ENCODE results near the gene MAML3. TPM values are rescaled to one million over a fixed set of nuclear protein-coding genes. Genes with fewer than 3 reads are reported as not detected.

Gene MAML3
- polyA plus RNA-seq, 1 donor (not counting 4 experiments of a cell fraction or from before 2014, with no cell fraction given) = 0.68 TPM

- no peak overlapping the region for H3K9ac ChIP-seq (ENCODE audit: control insufficient read depth, extremely low read depth, insufficient read depth, low read length)
- H3K9me1 ChIP-seq (ENCODE audit: control insufficient read depth, extremely low read depth, insufficient read depth, low read length) = no peaks in the 10 kb centered on the region
- H4K20me1 ChIP-seq (ENCODE audit: control insufficient read depth, extremely low read depth, insufficient read depth, low read length) = no peaks in the 10 kb centered on the region
- H3K4me1 ChIP-seq (ENCODE audit: control insufficient read depth, extremely low read depth, insufficient read depth, low read length) = no peaks in the 10 kb centered on the region
- no peaks in the 10 kb centered on the region for H3K79me2 ChIP-seq (ENCODE audit: control insufficient read depth, insufficient read depth, low read length)
- FAIRE-seq (no peak), DNase-seq (ENCODE audit: low read depth, low spot score) (no peak)
- H3K9me3 ChIP-seq (ENCODE audit: control insufficient read depth, low read depth, low read length) = no peaks in the 10 kb centered on the region
- no peak overlapping the region for H2AFZ ChIP-seq (ENCODE audit: control insufficient read depth, low read length)
- dilution Hi-C loops (cut with MboI; ENCODE audit: extremely low pct_ligation_motif_present, low sequenced_read_pairs) = no loop called here
- TF ChIP-seq, protein P1, sequence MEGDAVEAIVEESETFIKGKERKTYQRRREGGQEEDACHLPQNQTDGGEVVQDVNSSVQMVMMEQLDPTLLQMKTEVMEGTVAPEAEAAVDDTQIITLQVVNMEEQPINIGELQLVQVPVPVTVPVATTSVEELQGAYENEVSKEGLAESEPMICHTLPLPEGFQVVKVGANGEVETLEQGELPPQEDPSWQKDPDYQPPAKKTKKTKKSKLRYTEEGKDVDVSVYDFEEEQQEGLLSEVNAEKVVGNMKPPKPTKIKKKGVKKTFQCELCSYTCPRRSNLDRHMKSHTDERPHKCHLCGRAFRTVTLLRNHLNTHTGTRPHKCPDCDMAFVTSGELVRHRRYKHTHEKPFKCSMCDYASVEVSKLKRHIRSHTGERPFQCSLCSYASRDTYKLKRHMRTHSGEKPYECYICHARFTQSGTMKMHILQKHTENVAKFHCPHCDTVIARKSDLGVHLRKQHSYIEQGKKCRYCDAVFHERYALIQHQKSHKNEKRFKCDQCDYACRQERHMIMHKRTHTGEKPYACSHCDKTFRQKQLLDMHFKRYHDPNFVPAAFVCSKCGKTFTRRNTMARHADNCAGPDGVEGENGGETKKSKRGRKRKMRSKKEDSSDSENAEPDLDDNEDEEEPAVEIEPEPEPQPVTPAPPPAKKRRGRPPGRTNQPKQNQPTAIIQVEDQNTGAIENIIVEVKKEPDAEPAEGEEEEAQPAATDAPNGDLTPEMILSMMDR (optimal IDR thresholded peaks at IDR 0.05 in 1 of 3, IDR thresholded peaks at IDR 0.05 in 1 of 3, conservative IDR thresholded peaks at IDR 0.05 in 1 of 3; ENCODE audit: extremely low read depth in 1 of 3, insufficient read depth in 2 of 3, low read length in 3 of 3) = no peak
- TF ChIP-seq EZH2 (IDR thresholded peaks at IDR 0.05; ENCODE audit: low read length) = no peak
- no peak overlapping the region for H3K27ac ChIP-seq (ENCODE audit: control insufficient read depth, insufficient read depth, low read length)
- no peak overlapping the region for H3K4me2 ChIP-seq (ENCODE audit: control insufficient read depth, extremely low read depth, insufficient read depth, low read depth, low read length)
- no peak overlapping the region for H3K4me3 ChIP-seq (ENCODE audit: control insufficient read depth in 2 of 3, extremely low read depth in 1 of 3, insufficient read depth in 2 of 3, low read depth in 1 of 3, low read length in 3 of 3)
- H3K36me3 ChIP-seq (ENCODE audit: control insufficient read depth in 2 of 2, extremely low read depth in 1 of 2, insufficient read depth in 2 of 2, low read length in 2 of 2) = no peaks in the 10 kb centered on the region
- no peaks in the 10 kb centered on the region for H3K27me3 ChIP-seq (ENCODE audit: control insufficient read depth, extremely low read depth, insufficient read depth, low read length)
Observed at GRCh38 chr4:139840773-139841172, 313.2 kb downstream of the MAML3 start.

DNA sequence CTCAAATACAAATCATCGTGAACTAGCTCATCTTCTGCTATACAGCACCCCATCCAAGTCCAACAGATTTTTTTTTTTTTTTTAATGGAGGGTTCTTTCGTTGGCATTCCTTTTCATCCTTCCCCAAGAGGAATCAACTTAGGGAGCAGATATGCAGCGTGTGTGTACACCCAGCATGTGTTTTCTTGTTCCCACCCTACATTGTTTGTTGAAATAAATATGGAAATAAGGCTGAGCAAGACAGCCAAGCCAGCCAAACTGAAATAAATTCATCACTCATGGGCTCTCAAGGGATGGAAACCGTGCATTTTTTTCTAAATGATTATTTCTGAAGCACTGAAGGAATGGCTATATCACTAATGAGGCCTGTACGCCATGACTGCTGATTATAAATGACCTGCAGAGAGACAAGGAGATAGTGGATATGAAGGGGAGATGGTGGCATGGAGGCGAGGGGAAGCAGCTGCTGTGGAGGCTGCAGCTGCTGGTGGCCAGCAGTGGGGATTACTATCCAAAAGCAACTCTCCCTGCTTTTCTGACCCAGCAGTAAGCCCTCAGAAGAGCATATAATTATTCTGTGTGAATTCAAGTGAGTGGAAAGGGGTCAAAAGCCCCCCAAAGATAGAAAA, 314.5 kb downstream of the MAML3 start:
- H3K27me3 ChIP-seq (ENCODE audit: control insufficient read depth, extremely low read depth, insufficient read depth, low read length) = no peaks in the 10 kb centered on the region
- TF ChIP-seq EZH2 (IDR thresholded peaks at IDR 0.05; ENCODE audit: low read length) = no peak
- TF ChIP-seq, protein P1 (optimal IDR thresholded peaks at IDR 0.05 in 1 of 3, IDR thresholded peaks at IDR 0.05 in 1 of 3, conservative IDR thresholded peaks at IDR 0.05 in 1 of 3; ENCODE audit: extremely low read depth in 1 of 3, insufficient read depth in 2 of 3, low read length in 3 of 3) = no peak
- H3K36me3 ChIP-seq (ENCODE audit: control insufficient read depth in 2 of 2, extremely low read depth in 1 of 2, insufficient read depth in 2 of 2, low read length in 2 of 2) = no peaks in the 10 kb centered on the region
- H2AFZ ChIP-seq (ENCODE audit: control insufficient read depth, low read length) = no peak overlapping the region
- no peaks in the 10 kb centered on the region for H3K4me1 ChIP-seq (ENCODE audit: control insufficient read depth, extremely low read depth, insufficient read depth, low read length)
- DNase-seq (ENCODE audit: low read depth, low spot score) (no peak), FAIRE-seq (no peak)
- H3K9me3 ChIP-seq (ENCODE audit: control insufficient read depth, low read depth, low read length) = no peaks in the 10 kb centered on the region
- H4K20me1 ChIP-seq (ENCODE audit: control insufficient read depth, extremely low read depth, insufficient read depth, low read length) = no peaks in the 10 kb centered on the region
- H3K4me2 ChIP-seq (ENCODE audit: control insufficient read depth, extremely low read depth, insufficient read depth, low read depth, low read length) = no peak overlapping the region
- H3K9me1 ChIP-seq (ENCODE audit: control insufficient read depth, extremely low read depth, insufficient read depth, low read length) = no peaks in the 10 kb centered on the region
- H3K4me3 ChIP-seq (ENCODE audit: control insufficient read depth in 2 of 3, extremely low read depth in 1 of 3, insufficient read depth in 2 of 3, low read depth in 1 of 3, low read length in 3 of 3) = no peak overlapping the region
- no peak overlapping the region for H3K9ac ChIP-seq (ENCODE audit: control insufficient read depth, extremely low read depth, insufficient read depth, low read length)
- dilution Hi-C loops (cut with MboI; ENCODE audit: extremely low pct_ligation_motif_present, low sequenced_read_pairs) = no loop called here
- no peak overlapping the region for H3K27ac ChIP-seq (ENCODE audit: control insufficient read depth, insufficient read depth, low read length)
- no peaks in the 10 kb centered on the region for H3K79me2 ChIP-seq (ENCODE audit: control insufficient read depth, insufficient read depth, low read length)
